Adrenal gland (tissue), 12 donors: ENCODE results near the gene CFAP410. TPM values are rescaled to one million over a fixed set of nuclear protein-coding genes. Genes with fewer than 3 reads are reported as not detected.

Source experiments
- DNase-seq, 7 donors: peaks; one replicate each; pipeline ENCODE4 v3.0.0-alpha.2; 2019 to 2020
- H3K27ac ChIP-seq, 5 donors: fragments of 200-600 bp; sonication (generic) in 4 of 5; 1 replicate in 3 of 5; 2 replicates in 2 of 5; pipeline versions ENCODE4 v1.5.1 to v1.8.0; 2016 to 2020; ENCODE audit warnings: mild to moderate bottlenecking in 1 of 5
- H3K27me3 ChIP-seq: fragments of 200-600 bp; 2 replicates; pipeline ENCODE4 v1.8.0; 2021
- H3K36me3 ChIP-seq, 2 donors: fragments of 200-600 bp; replicated peaks in 1 of 2; 1 replicate in 1 of 2; 2 replicates in 1 of 2; pipeline versions ENCODE4 v1.5.1 to v1.8.0; 2018 to 2022
- H3K4me1 ChIP-seq, 2 donors: fragments of 200-600 bp; replicated peaks in 1 of 2; 1 replicate in 1 of 2; 2 replicates in 1 of 2; pipeline versions ENCODE4 v1.5.1 to v1.8.0; 2018 to 2021
- H3K4me3 ChIP-seq, 4 donors: fragments of 200-600 bp; sonication (generic) in 3 of 4; one replicate each; pipeline ENCODE4 v1.5.1; 2016 to 2018
- H3K9me3 ChIP-seq, 3 donors: fragments of 200-600 bp; sonication (generic) in 1 of 3; replicated peaks in 1 of 3; 1 replicate in 2 of 3; 2 replicates in 1 of 3; pipeline versions ENCODE4 v1.5.1 to v1.8.0; 2016 to 2021
- POLR2A ChIP-seq, 2 donors: fragments of 450-650 bp; IDR thresholded peaks; one replicate each; pipeline ENCODE4 v1.6.1; 2017; ENCODE audit warnings: antibody characterized with exemption in 2 of 2, mild to moderate bottlenecking in 2 of 2, moderate library complexity in 1 of 2
- WGBS, 4 donors: extraction: QIAGEN DNeasy Blood & Tissue Kit in 2 of 4; methylation state at CpG; one replicate each; pipeline versions ENCODE4 v1.1.5 to v1.1.7; 2013 to 2017; 5-methylcytosine and 5-hydroxymethylcytosine counted together
- intact Hi-C, 2 donors: fragments of 100-400 bp; cut with DNase I; formaldehyde crosslinking; loops; one replicate each; pipeline versions ENCODE4 v1.14.1 to v1.15.0; 2022 to 2023
- polyA plus RNA-seq, 3 donors: library from polyadenylated mRNA; stranded (reverse); fragments of 200-250 nt in 2 of 3; fragments of 350-450 nt in 1 of 3; fragmentation: Illumina TruSeq in 1 of 3; extraction: RNeasy Lipid Tissue Mini Kit (QIAGEN cat#74804) in 1 of 3; gene quantifications; one replicate each; pipeline ENCODE4 v1.2.3, GENCODE V29; 2013 to 2014
- total RNA-seq, 9 donors: library from RNA; depleted of rRNA in 4 of 9; stranded (reverse); fragments of >200 nt in 4 of 9; fragments of 120-200 nt in 1 of 9; fragmentation: NEBNext Ultra II Directional in 1 of 9; extraction: Animal tissue kit (Norgen Biotek cat#: 25700) in 1 of 9; gene quantifications; one replicate each; pipeline versions ENCODE4 v1.1.0 to v1.2.4, GENCODE V29; 2013 to 2023
- TF ChIP-seq, protein P1 (sequence below), 6 experiments: fragments of 450-650 bp in 4 of 6; fragments of 200-600 bp in 2 of 6; sonication (generic) in 1 of 6; IDR thresholded peaks; 1 replicate in 5 of 6; 2 replicates in 1 of 6; pipeline versions ENCODE4 v1.5.1 to v1.8.0; 2016 to 2021; ENCODE audit warnings: antibody characterized with exemption in 6 of 6, mild to moderate bottlenecking in 2 of 6, moderate library complexity in 1 of 6
- donor health status: healthy with polysubstance abuse.
- donor health status: Bipolar disorder and iron deficiency.
- donor health status: DM: yes; HTN: yes; CAD: no.
- donor health status: DM: no; HTN: no; CAD: no.
- donor health status: DM: no; HTN: no; CAD: no.
- donor health status: DM: yes; HTN: yes; CAD: no.

Gene CFAP410
- total and polyA plus RNA-seq, 12 donors: 1.4 to 149 (median 37.0) TPM

GRCh38 chr21:44295163-44295573 lies 44.0 kb downstream of the CFAP410 start:
- WGBS, 4 donors: 50 to 87% (median 74%) methylated on average over 6 to 14 of the region's 14 CpGs
- intact Hi-C loops: no loop called here

DNA sequence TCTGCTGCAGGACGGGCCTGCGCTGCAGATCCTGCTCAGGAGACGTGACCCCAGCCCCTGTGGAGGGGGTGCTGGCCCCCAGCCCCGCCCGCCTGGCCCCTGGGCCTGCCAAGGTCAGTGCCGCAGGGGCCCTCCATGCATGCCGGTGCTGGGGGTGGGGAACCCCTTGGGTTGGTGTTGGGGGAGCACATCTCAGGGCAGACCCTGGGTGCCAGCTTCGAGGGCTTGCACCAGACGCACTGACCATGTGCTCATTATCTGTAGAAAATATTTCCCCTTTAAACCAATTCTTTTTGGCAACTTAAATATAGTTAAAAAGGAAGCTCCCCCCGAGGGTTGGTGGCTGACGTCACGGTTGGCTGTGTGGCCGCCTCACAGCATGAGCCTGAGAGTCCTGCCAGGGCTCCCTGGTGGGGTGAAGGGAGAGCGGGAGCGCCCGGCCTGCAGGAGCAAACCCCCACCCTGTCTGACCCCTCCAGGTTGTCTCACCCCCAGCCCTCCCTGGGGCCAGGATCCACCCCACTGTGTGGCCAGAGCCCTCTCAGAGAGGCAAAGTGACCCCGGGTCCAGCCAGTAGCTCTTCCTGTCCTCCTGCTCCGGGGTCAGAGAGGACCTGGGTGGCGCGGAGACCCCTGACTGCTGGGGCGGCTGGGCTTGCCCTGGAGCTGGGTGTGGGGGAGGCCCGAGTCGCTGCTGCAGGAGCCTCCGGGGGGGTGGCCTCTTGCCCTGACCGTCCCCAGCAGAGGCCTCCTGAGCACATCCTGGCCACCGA lies 44.6 kb downstream of the CFAP410 start:
- 30 to 56% (median 48%) methylated on average over 7 to 26 of the region's 26 CpGs for WGBS, 4 donors
- no peaks in the 10 kb centered on the region for H3K9me3 ChIP-seq
- DNase-seq: peak in 5 of 7 donors; percentile 53 to 80 (median 55)
- H3K36me3 ChIP-seq: no peaks in the 10 kb centered on the region
- no peak overlapping the region for H3K27ac ChIP-seq
- no peaks in the 10 kb centered on the region for H3K27me3 ChIP-seq
- intact Hi-C loops: no loop called here
- TF ChIP-seq POLR2A (IDR thresholded peaks at IDR 0.05): no peak
- TF ChIP-seq, protein P1, sequence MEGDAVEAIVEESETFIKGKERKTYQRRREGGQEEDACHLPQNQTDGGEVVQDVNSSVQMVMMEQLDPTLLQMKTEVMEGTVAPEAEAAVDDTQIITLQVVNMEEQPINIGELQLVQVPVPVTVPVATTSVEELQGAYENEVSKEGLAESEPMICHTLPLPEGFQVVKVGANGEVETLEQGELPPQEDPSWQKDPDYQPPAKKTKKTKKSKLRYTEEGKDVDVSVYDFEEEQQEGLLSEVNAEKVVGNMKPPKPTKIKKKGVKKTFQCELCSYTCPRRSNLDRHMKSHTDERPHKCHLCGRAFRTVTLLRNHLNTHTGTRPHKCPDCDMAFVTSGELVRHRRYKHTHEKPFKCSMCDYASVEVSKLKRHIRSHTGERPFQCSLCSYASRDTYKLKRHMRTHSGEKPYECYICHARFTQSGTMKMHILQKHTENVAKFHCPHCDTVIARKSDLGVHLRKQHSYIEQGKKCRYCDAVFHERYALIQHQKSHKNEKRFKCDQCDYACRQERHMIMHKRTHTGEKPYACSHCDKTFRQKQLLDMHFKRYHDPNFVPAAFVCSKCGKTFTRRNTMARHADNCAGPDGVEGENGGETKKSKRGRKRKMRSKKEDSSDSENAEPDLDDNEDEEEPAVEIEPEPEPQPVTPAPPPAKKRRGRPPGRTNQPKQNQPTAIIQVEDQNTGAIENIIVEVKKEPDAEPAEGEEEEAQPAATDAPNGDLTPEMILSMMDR (IDR thresholded peaks at IDR 0.05): no peak
- peaks cover 0 to 15% of the 10 kb centered on the region in 2 donors for H3K4me1 ChIP-seq
- no peak overlapping the region for H3K4me3 ChIP-seq

More at GRCh38 chr21:44295163-44295573, 44.0 kb downstream of the CFAP410 start:
- peaks cover 0 to 15% of the 10 kb centered on the region in 2 donors for H3K4me1 ChIP-seq
- no peaks in the 10 kb centered on the region for H3K27me3 ChIP-seq
- H3K36me3 ChIP-seq: no peaks in the 10 kb centered on the region
- no peak overlapping the region for H3K27ac ChIP-seq
- H3K4me3 ChIP-seq: no peak overlapping the region
- TF ChIP-seq, protein P1 (IDR thresholded peaks at IDR 0.05): no peak
- no peak for TF ChIP-seq POLR2A (IDR thresholded peaks at IDR 0.05)
- H3K9me3 ChIP-seq: no peaks in the 10 kb centered on the region
- no peak for DNase-seq

DNA sequence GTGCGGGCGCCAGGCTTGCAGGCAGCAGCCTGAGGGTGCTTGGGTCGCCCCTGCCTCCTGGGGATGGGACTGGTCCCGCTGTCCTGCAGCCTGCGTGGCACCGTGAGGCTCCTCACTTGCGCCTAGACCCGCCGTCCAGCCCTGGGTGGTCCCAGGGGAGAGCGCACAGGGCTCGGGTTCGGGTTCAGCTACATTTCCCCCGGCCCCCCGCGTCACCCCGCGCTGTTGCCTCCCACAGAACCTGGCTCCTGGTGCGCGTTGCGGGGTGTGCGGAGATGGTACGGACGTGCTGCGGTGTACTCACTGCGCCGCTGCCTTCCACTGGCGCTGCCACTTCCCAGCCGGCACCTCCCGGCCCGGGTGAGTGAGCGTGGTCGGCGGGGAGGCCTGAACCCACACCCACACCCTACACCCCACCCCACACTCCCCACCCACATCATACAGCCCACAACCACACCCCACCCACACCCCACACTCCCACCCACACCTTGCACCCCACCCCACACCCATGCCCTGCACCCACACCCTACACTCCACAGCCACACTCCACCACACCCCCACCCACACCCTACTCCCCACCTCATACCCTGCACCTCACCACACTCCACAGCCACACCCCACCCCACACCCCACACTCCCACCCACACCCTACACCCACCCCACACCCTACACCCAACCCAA lies 45.5 kb downstream of the CFAP410 start:
- DNase-seq: no peak
- no peaks in the 10 kb centered on the region for H3K27me3 ChIP-seq
- H3K9me3 ChIP-seq: no peaks in the 10 kb centered on the region
- H3K4me1 ChIP-seq: peaks cover 0 to 15% of the 10 kb centered on the region in 2 donors
- no peak overlapping the region for H3K27ac ChIP-seq
- 82 to 92% (median 90%) methylated on average over 20 to 33 of the region's 33 CpGs for WGBS, 4 donors
- H3K4me3 ChIP-seq: no peak overlapping the region
- TF ChIP-seq POLR2A (IDR thresholded peaks at IDR 0.05): no peak
- TF ChIP-seq, protein P1 (IDR thresholded peaks at IDR 0.05): no peak
- H3K36me3 ChIP-seq: no peaks in the 10 kb centered on the region
- intact Hi-C loops: no loop called here

GRCh38 chr21:44292812-44293195 lies 46.4 kb downstream of the CFAP410 start:
- TF ChIP-seq POLR2A (IDR thresholded peaks at IDR 0.05): no peak
- TF ChIP-seq, protein P1 (IDR thresholded peaks at IDR 0.05): no peak
- no peaks in the 10 kb centered on the region for H3K36me3 ChIP-seq
- H3K9me3 ChIP-seq: no peaks in the 10 kb centered on the region
- DNase-seq: peak in 1 of 7 donors; percentile 4
- H3K4me1 ChIP-seq: peaks cover 0 to 12% of the 10 kb centered on the region in 2 donors
- no peak overlapping the region for H3K27ac ChIP-seq
- H3K27me3 ChIP-seq: no peaks in the 10 kb centered on the region
- 80 to 93% (median 87%) methylated on average over 1 to 15 of the region's 15 CpGs for WGBS, 4 donors
- no peak overlapping the region for H3K4me3 ChIP-seq
- intact Hi-C loops: no loop called here
